Suprapubic skin (tissue), 4 donors: ENCODE data around the gene DTNB. TPM values are rescaled to one million over a fixed set of nuclear protein-coding genes. Genes with fewer than 3 reads are reported as not detected.
"Not testable (repeated sequence)": the region's sequence is repeated elsewhere in the genome, so short reads cannot be mapped to it uniquely, and the experiment has no call there.

Experiments
- DNase-seq, 2 donors: peaks; one replicate each; pipeline ENCODE4 v3.0.0-alpha.2; 2019; ENCODE audit warnings: low spot score in 2 of 2
- H3K27ac ChIP-seq: fragments of 200-600 bp; sonication (generic); one replicate; pipeline ENCODE4 v1.5.1; 2019
- H3K27me3 ChIP-seq: fragments of 200-600 bp; sonication (generic); one replicate; pipeline ENCODE4 v1.5.1; 2019
- H3K36me3 ChIP-seq: fragments of 200-600 bp; sonication (generic); one replicate; pipeline ENCODE4 v1.5.1; 2019
- H3K4me1 ChIP-seq: fragments of 200-600 bp; sonication (generic); one replicate; pipeline ENCODE4 v1.5.1; 2019
- H3K4me3 ChIP-seq: fragments of 200-600 bp; sonication (generic); one replicate; pipeline ENCODE4 v1.5.1; 2019; ENCODE audit warnings: mild to moderate bottlenecking
- H3K9me3 ChIP-seq: fragments of 200-600 bp; sonication (generic); one replicate; pipeline ENCODE4 v1.5.1; 2019
- EP300 ChIP-seq: sonication (generic); formaldehyde crosslinking; IDR thresholded peaks from one replicate; pipeline ENCODE4 v1.6.1; 2017; ENCODE audit warnings: antibody characterized with exemption
- POLR2A ChIP-seq, 2 donors: fragments of 450-650 bp; IDR thresholded peaks; one replicate each; pipeline ENCODE4 v1.6.1; 2017; ENCODE audit warnings: antibody characterized with exemption in 2 of 2, mild to moderate bottlenecking in 2 of 2, moderate library complexity in 2 of 2
- POLR2AphosphoS5 ChIP-seq, 3 donors: sonication (generic); formaldehyde crosslinking; IDR thresholded peaks; one replicate each; pipeline ENCODE4 v1.6.1; 2017; ENCODE audit warnings: antibody characterized with exemption in 3 of 3
- WGBS: methylation state at CpG from one replicate; pipeline ENCODE4 v1.1.5; 2018; 5-methylcytosine and 5-hydroxymethylcytosine counted together
- total RNA-seq, 4 donors: library from RNA; depleted of rRNA; stranded (reverse); fragments of >200 nt; gene quantifications; one replicate each; pipeline ENCODE4 v1.1.0, GENCODE V29; 2016
- TF ChIP-seq, protein P1 (sequence below), 2 donors: fragments of 200-600 bp in 1 of 2; fragments of 450-650 bp in 1 of 2; sonication (generic) in 1 of 2; IDR thresholded peaks; one replicate each; pipeline ENCODE4 v1.5.1; 2016 to 2019; ENCODE audit warnings: antibody characterized with exemption in 2 of 2, mild to moderate bottlenecking in 1 of 2, moderate library complexity in 1 of 2

The DTNB gene
- total RNA-seq, 4 donors from 2014 or later: 11.8 to 40.1 (median 24.1) TPM

- H3K4me3 ChIP-seq: no peak overlapping the region
- H3K27me3 ChIP-seq: no peaks in the 10 kb centered on the region
- 88% methylated on average over 2 of the region's 4 CpGs for WGBS
- no peaks in the 10 kb centered on the region for H3K9me3 ChIP-seq
- no peak overlapping the region for H3K27ac ChIP-seq
- DNase-seq: no peak
- no peak for TF ChIP-seq EP300
- TF ChIP-seq POLR2AphosphoS5 (IDR thresholded peaks at IDR 0.05): no peak
- no peaks in the 10 kb centered on the region for H3K4me1 ChIP-seq
- H3K36me3 ChIP-seq: no peaks in the 10 kb centered on the region
These were observed 127.5 kb downstream of the DTNB start for GRCh38 chr2:25545899-25546298.

DNA sequence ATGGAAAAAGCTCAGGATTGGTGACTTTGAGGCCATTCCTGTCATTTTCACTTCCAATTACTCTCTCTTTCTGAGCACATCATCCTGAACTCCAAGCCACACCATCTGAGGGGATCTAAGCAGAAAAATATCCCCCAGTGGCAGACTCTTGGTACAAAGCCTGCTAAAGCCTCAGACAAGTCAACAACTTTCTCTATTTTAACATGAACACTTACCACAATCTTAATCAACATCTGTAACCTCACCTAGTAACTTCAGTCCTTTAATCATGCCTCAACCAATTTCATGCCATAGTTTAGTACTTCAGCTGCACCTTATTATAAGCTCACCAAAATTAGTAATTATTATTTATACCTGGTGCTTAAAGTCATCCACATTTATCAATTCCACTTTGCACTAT is 128.9 kb downstream of the DTNB start:
- TF ChIP-seq POLR2AphosphoS5 (IDR thresholded peaks at IDR 0.05) (no peak), POLR2A (IDR thresholded peaks at IDR 0.05) (no peak), EP300 (no peak)
- TF ChIP-seq, protein P1, sequence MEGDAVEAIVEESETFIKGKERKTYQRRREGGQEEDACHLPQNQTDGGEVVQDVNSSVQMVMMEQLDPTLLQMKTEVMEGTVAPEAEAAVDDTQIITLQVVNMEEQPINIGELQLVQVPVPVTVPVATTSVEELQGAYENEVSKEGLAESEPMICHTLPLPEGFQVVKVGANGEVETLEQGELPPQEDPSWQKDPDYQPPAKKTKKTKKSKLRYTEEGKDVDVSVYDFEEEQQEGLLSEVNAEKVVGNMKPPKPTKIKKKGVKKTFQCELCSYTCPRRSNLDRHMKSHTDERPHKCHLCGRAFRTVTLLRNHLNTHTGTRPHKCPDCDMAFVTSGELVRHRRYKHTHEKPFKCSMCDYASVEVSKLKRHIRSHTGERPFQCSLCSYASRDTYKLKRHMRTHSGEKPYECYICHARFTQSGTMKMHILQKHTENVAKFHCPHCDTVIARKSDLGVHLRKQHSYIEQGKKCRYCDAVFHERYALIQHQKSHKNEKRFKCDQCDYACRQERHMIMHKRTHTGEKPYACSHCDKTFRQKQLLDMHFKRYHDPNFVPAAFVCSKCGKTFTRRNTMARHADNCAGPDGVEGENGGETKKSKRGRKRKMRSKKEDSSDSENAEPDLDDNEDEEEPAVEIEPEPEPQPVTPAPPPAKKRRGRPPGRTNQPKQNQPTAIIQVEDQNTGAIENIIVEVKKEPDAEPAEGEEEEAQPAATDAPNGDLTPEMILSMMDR (IDR thresholded peaks at IDR 0.05): no peak
- Histone ChIP-seq H3K4me1 (no peaks in the 10 kb centered on the region), H3K4me3 (no peak overlapping the region), H3K36me3 (no peaks in the 10 kb centered on the region), H3K27ac (no peak overlapping the region), H3K9me3 (no peaks in the 10 kb centered on the region), H3K27me3 (no peaks in the 10 kb centered on the region)
- DNase-seq: no peak

DNA sequence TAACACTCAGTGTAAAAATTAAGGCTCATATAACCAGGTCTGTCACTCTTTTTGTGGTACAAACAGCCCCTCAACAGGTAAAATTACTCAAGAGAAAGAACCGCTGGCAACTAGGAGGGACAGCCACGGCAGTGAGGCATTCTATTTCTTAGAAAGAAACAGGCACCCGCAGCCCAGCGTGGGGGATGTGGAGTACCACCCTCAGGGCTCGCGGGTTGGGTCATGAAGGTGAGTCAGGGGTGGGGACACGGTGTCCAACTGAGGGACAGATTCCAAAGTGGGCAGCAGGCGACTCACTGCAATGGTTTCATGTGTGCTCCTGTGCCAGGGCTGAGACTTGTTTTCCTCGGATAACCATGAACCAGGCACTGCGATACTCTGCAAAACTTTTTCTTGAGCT is 129.4 kb downstream of the DTNB start:
- DNase-seq: no peak
- no peak overlapping the region for H3K27ac ChIP-seq
- no peaks in the 10 kb centered on the region for H3K36me3 ChIP-seq
- TF ChIP-seq POLR2A (IDR thresholded peaks at IDR 0.05) (no peak), POLR2AphosphoS5 (IDR thresholded peaks at IDR 0.05) (no peak), EP300 (no peak)
- TF ChIP-seq, protein P1 (IDR thresholded peaks at IDR 0.05): no peak
- no peak overlapping the region for H3K4me3 ChIP-seq
- H3K4me1 ChIP-seq: no peaks in the 10 kb centered on the region
- H3K27me3 ChIP-seq: no peaks in the 10 kb centered on the region
- H3K9me3 ChIP-seq: no peaks in the 10 kb centered on the region
- WGBS: 87% methylated on average over 10 of the region's 10 CpGs

DNA sequence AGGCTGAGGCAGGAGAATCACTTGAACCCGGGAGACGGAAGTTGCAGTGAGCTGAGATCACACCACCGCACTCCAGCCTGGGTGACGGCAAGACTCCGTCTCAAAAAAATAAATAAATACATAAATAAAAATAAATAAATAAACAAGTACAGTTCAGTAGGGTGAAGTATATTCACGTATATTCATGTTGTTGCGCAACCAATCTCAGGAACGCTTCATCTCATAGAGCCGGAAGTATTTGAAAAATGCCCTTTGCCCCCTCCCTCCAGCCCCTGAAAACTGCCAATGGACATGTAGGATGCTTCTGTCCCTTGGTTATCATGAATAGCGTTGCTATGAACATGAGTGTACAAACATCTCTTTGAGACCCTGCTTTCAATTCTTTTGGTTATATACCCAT is 132.0 kb downstream of the DTNB start:
- H3K36me3 ChIP-seq: no peaks in the 10 kb centered on the region
- 93% methylated on average over 10 of the region's 10 CpGs for WGBS
- H3K4me1 ChIP-seq: no peaks in the 10 kb centered on the region
- no peak overlapping the region for H3K27ac ChIP-seq
- H3K4me3 ChIP-seq: no peak overlapping the region
- TF ChIP-seq EP300 (no peak), POLR2A (IDR thresholded peaks at IDR 0.05) (no peak), POLR2AphosphoS5 (IDR thresholded peaks at IDR 0.05) (no peak)
- TF ChIP-seq, protein P1 (IDR thresholded peaks at IDR 0.05): no peak
- H3K27me3 ChIP-seq: no peaks in the 10 kb centered on the region
- H3K9me3 ChIP-seq: no peaks in the 10 kb centered on the region
- DNase-seq: no peak

DNA sequence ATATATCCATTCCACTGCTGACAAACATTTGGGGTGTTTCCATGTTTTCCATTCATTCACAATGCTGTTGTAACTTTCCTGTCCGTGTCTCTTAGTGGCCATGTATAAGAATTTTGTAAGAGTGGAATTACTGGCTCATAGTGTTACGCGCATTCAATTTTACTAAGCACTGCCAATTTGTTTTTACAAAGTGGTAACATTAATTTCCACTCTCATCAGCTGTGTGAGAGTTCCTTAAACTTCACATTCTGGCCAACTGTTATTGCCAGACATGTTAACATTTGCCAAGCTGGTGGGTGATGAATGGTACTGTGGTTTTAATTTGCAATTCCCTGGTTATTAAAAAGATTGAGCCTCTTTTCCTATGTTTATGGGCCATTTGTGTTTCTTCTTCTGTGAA is 134.2 kb downstream of the DTNB start:
- H3K4me1 ChIP-seq: no peaks in the 10 kb centered on the region
- no peak for DNase-seq
- H3K9me3 ChIP-seq: no peaks in the 10 kb centered on the region
- no peak overlapping the region for H3K27ac ChIP-seq
- H3K4me3 ChIP-seq: no peak overlapping the region
- 55% methylated on average over 3 of the region's 3 CpGs for WGBS
- no peaks in the 10 kb centered on the region for H3K27me3 ChIP-seq
- H3K36me3 ChIP-seq: peaks cover 10% of the 10 kb centered on the region
- TF ChIP-seq, protein P1 (IDR thresholded peaks at IDR 0.05): no peak
- no peak for TF ChIP-seq POLR2A (IDR thresholded peaks at IDR 0.05)
- TF ChIP-seq POLR2AphosphoS5 (IDR thresholded peaks at IDR 0.05): no peak
- no peak for TF ChIP-seq EP300

- TF ChIP-seq, protein P1 (IDR thresholded peaks at IDR 0.05): no peak
- TF ChIP-seq POLR2A (IDR thresholded peaks at IDR 0.05) (no peak), EP300 (no peak), POLR2AphosphoS5 (IDR thresholded peaks at IDR 0.05) (no peak)
- DNase-seq: no peak
- H3K4me1 ChIP-seq: no peaks in the 10 kb centered on the region
- H3K4me3 ChIP-seq: no peak overlapping the region
- no peaks in the 10 kb centered on the region for H3K9me3 ChIP-seq
- H3K27me3 ChIP-seq: no peaks in the 10 kb centered on the region
- WGBS: 94% methylated on average over 2 of the region's 2 CpGs
- H3K36me3 ChIP-seq: peaks cover 10% of the 10 kb centered on the region
- no peak overlapping the region for H3K27ac ChIP-seq
These were observed 135.9 kb downstream of the DTNB start for GRCh38 chr2:25537526-25537925.

GRCh38 chr2:25535411-25536289 is 137.7 kb downstream of the DTNB start:
- 96% methylated on average over 18 of the region's 52 CpGs for WGBS
- not testable (repeated sequence) for H3K27me3 ChIP-seq, H3K4me3 ChIP-seq, DNase-seq, H3K4me1 ChIP-seq, H3K27ac ChIP-seq, H3K9me3 ChIP-seq, H3K36me3 ChIP-seq

DNA sequence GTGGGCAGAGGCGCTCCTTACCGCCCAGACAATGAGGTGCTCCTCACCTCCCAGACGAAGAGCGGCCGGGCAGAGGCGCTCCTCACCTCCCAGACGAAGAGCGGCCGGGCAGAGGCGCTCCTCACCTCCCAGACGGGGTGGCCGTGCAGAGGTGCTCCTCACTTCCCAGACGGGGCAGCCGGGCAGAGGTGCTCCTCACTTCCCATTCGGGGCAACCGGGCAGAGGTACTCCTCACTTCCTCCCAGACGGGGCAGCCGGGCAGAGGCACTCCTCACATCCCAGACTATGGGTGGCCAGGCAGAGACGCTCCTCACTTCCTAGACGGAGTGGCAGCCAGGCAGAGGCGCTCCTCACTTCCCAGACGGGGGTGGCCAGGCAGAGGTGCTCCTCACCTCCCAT is 138.4 kb downstream of the DTNB start:
- not testable (repeated sequence) for H3K27ac ChIP-seq, H3K36me3 ChIP-seq, H3K27me3 ChIP-seq, DNase-seq, H3K9me3 ChIP-seq, H3K4me3 ChIP-seq, H3K4me1 ChIP-seq
- WGBS: 98% methylated on average over 15 of the region's 22 CpGs
